ENCODE measurements around the gene SELENOM.

SELENOM gene

DNA sequence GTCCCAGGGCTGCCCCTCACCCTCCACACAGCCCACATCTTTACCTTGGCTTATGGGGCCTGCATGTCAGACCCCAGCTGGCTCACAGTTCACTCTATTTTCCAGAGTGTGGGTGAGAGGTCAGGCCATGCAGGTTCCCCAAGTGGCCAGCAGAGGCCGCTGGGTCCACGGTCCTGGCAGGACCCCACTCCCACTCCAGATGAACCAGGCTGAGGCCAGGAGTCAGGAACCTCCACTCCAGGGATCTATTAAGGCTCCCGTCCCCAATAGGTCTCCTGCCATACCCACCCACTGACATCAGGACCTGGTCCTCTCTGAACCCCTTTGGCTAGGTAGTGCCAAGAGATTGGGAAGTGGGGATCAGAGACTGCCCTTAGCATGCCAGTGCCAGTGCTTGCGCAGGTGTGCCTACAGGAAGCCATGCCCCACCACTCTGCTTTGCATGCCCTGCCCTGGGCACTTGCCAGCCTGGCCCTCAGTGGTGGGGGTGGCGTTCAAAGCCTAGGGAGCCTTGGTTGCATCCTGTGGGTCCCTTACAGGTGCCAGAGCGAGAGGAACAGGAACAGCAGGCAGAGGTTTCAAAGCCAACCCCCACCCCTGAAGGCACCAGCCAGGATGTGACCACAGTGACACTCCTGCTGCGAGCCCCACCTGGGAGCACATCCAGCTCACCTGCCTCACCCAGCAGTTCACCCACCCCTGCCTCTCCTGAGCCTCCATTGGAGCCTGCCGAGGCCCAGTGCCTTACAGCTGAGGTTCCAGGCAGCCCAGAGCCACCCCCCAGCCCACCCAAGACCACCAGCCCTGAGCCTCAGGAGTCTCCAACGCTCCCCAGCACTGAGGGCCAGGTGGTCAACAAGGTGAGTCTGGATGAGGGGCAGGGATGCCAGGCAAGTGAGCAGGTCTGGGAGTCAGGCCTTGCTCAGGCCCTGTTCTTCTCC lies 17.9 kb downstream of the SELENOM start:
- H4K20me1 ChIP-seq (ENCODE audit: insufficient read depth), result no peaks in the 10 kb centered on the region
- 0 out of 2 replicates have a peak, but pooled peaks cover under 1% of the 10 kb centered on the region for H3K79me2 ChIP-seq (ENCODE audit: insufficient read depth, low read depth)
- no peak overlapping the region for H3K27ac ChIP-seq
- H3K36me3 ChIP-seq (ENCODE audit: insufficient read depth), result no peaks in the 10 kb centered on the region
- H3K4me3 ChIP-seq (IDR thresholded peaks at IDR 0.05; ENCODE audit: insufficient read depth, low read depth, low read length), result no peak overlapping the region
- TF ChIP-seq, protein P1, sequence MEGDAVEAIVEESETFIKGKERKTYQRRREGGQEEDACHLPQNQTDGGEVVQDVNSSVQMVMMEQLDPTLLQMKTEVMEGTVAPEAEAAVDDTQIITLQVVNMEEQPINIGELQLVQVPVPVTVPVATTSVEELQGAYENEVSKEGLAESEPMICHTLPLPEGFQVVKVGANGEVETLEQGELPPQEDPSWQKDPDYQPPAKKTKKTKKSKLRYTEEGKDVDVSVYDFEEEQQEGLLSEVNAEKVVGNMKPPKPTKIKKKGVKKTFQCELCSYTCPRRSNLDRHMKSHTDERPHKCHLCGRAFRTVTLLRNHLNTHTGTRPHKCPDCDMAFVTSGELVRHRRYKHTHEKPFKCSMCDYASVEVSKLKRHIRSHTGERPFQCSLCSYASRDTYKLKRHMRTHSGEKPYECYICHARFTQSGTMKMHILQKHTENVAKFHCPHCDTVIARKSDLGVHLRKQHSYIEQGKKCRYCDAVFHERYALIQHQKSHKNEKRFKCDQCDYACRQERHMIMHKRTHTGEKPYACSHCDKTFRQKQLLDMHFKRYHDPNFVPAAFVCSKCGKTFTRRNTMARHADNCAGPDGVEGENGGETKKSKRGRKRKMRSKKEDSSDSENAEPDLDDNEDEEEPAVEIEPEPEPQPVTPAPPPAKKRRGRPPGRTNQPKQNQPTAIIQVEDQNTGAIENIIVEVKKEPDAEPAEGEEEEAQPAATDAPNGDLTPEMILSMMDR (conservative IDR thresholded peaks at IDR 0.05; ENCODE audit: low read depth, low read length), result peak; percentile 86
- peaks cover 4% of the 10 kb centered on the region for H3K4me1 ChIP-seq (ENCODE audit: low read depth, poor library complexity, severe bottlenecking)
- no peak overlapping the region for H3K4me2 ChIP-seq
- no peaks in the 10 kb centered on the region for H3K27me3 ChIP-seq (ENCODE audit: insufficient read depth, low read depth)
- H3K9ac ChIP-seq, result no peak overlapping the region
- no peak overlapping the region for H2AFZ ChIP-seq (ENCODE audit: low read depth)

DNA sequence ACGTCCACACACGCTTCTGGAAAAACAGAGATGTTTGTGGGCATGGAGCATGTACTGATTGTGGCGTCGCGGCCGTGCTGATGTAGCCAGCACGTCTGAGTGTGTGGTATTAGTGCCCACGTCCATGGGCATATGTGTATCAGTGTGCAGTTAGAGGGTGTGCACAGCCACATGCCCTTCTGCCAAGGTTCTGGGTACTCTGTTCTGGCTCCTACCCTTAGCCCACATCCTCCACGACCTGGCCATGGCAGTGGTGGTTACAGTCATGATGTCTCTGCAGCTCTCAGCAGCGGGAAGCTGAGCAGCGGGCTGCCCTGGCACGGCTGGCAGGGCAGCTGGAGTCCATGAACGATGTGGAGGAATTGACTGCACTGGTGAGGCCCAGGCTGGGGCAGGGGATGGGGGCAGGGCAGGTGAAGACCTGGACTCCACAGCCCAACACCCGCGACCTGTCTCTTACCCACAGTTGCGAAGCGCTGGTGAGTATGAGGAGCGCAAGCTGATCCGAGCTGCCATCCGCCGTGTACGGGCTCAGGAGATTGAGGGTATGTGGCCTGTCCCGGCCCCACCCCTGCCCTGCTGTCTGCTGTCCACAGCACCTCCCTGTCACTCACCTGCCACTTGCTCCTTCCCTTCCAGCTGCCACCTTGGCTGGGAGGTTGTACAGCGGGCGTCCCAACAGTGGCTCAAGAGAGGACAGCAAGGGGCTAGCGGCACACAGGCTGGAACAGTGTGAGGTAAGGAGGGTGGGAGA lies 19.0 kb downstream of the SELENOM start:
- Histone ChIP-seq H3K9ac (no peak overlapping the region), H3K79me2 (ENCODE audit: insufficient read depth, low read depth) (0 out of 2 replicates have a peak, but pooled peaks cover 9% of the 10 kb centered on the region), H3K27me3 (ENCODE audit: insufficient read depth, low read depth) (no peaks in the 10 kb centered on the region), H3K4me1 (ENCODE audit: low read depth, poor library complexity, severe bottlenecking) (peaks cover 10% of the 10 kb centered on the region), H3K27ac (no peak overlapping the region), H3K4me2 (no peak overlapping the region), H3K4me3 (IDR thresholded peaks at IDR 0.05; ENCODE audit: insufficient read depth, low read depth, low read length) (no peak overlapping the region), H3K36me3 (ENCODE audit: insufficient read depth) (no peaks in the 10 kb centered on the region), H4K20me1 (ENCODE audit: insufficient read depth) (no peaks in the 10 kb centered on the region), H2AFZ (ENCODE audit: low read depth) (no peak overlapping the region)
- TF ChIP-seq, protein P1 (conservative IDR thresholded peaks at IDR 0.05; ENCODE audit: low read depth, low read length), result no peak

DNA sequence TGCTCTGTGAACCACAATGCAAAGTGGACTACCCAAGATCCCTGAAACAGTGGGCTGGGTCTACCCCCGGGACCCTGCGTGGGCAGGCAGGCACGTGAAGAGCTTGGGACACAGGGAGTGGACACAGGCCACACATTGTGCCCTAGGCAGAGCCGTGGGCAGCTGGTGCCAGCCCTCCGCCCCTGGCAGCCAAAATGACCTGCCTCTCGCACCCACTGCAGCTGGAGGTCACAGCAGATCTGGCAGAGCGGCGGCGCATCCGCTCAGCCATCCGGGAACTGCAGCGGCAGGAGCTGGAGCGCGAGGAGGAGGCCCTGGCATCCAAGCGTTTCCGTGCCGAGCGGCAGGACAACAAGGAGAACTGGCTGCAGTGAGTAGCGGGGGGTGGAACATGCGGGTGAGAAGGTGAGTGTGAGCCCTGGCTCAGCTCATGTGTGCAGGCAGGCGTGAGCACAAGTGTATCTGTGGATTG lies 19.6 kb downstream of the SELENOM start:
- H3K4me1 ChIP-seq (ENCODE audit: low read depth, poor library complexity, severe bottlenecking), result peaks cover 16% of the 10 kb centered on the region
- H3K4me2 ChIP-seq, result no peak overlapping the region
- no peak overlapping the region for H2AFZ ChIP-seq (ENCODE audit: low read depth)
- H3K27ac ChIP-seq, result no peak overlapping the region
- TF ChIP-seq, protein P1 (conservative IDR thresholded peaks at IDR 0.05; ENCODE audit: low read depth, low read length), result no peak
- H3K27me3 ChIP-seq (ENCODE audit: insufficient read depth, low read depth), result no peaks in the 10 kb centered on the region
- no peak overlapping the region for H3K9ac ChIP-seq
- H3K4me3 ChIP-seq (IDR thresholded peaks at IDR 0.05; ENCODE audit: insufficient read depth, low read depth, low read length), result no peak overlapping the region
- H3K79me2 ChIP-seq (ENCODE audit: insufficient read depth, low read depth), result 0 out of 2 replicates have a peak, but pooled peaks cover 9% of the 10 kb centered on the region
- no peaks in the 10 kb centered on the region for H3K36me3 ChIP-seq (ENCODE audit: insufficient read depth)
- no peaks in the 10 kb centered on the region for H4K20me1 ChIP-seq (ENCODE audit: insufficient read depth)

DNA sequence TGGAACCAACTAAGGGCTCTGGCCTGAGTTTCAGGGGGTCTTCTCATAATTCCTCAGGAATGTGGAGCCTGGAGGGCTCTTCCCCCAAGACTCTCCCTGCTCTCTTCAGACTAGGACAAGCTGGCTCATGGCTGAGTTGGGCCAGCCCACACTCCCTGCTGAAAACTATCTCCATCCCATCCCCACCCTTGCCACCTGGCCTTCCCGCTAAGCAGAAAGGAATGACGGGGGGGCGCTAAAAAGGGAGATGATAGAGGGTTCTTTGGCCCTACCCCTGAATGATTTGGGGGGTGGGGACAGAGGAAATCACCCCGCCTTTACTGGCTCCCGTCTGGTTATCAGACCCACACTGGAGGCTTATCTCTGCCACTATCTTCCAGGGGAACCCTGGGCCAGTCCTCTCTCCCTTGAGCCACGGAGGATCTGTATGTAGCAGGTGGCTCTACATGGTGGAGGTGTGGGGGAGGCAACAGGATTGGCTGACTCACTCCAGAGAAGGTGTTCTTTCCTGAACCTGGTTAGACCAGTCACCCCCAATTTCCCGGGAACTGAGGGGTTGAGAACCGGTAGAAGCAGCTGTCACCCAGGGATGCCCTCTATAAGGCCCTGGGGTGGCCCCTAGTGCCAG lies 20.6 kb downstream of the SELENOM start:
- H2AFZ ChIP-seq (ENCODE audit: low read depth), result no peak overlapping the region
- no peak overlapping the region for H3K4me2 ChIP-seq
- H3K27ac ChIP-seq, result no peak overlapping the region
- H4K20me1 ChIP-seq (ENCODE audit: insufficient read depth), result no peaks in the 10 kb centered on the region
- H3K9ac ChIP-seq, result no peak overlapping the region
- H3K27me3 ChIP-seq (ENCODE audit: insufficient read depth, low read depth), result no peaks in the 10 kb centered on the region
- no peak overlapping the region for H3K4me3 ChIP-seq (IDR thresholded peaks at IDR 0.05; ENCODE audit: insufficient read depth, low read depth, low read length)
- H3K36me3 ChIP-seq (ENCODE audit: insufficient read depth), result no peaks in the 10 kb centered on the region
- H3K79me2 ChIP-seq (ENCODE audit: insufficient read depth, low read depth), result 0 out of 2 replicates have a peak, but pooled peaks cover 9% of the 10 kb centered on the region
- peaks cover 25% of the 10 kb centered on the region for H3K4me1 ChIP-seq (ENCODE audit: low read depth, poor library complexity, severe bottlenecking)
- TF ChIP-seq, protein P1 (conservative IDR thresholded peaks at IDR 0.05; ENCODE audit: low read depth, low read length), result no peak
